K562 (cell line): ENCODE results near the gene LMO3. TPM values are rescaled to one million over a fixed set of nuclear protein-coding genes. Genes with fewer than 3 reads are reported as not detected.

Experiments
- ATAC-seq: fragments of 200-7000 bp; cut with Tn5 transposase; 3 replicates; pipeline ENCODE4 v1.9.1; 2020; ENCODE audit warnings: moderate library complexity
- BruUV-seq: library from RNA; stranded (reverse); fragments of 400-500 nt; replicated peaks from 2 replicates; lab custom pipeline; 2021; lab: Mats Ljungman, UMichigan
- CTCF ChIA-PET: fragments of 300-600 bp; formaldehyde crosslinking; extraction: SDS; loops from one replicate; lab custom pipeline; 2021; ENCODE audit warnings: low intra/inter-chr PET ratio; lab: Yijun Ruan, JAX
- POLR2A ChIA-PET: fragments of 300-600, 350-650 bp; sonication (Branson Sonifier 250); formaldehyde crosslinking; extraction: SDS; loops from one replicate; lab custom pipeline; 2021; ENCODE audit warnings: antibody characterized with exemption, inconsistent platforms; lab: Yijun Ruan, JAX
- DNase-seq, 4 experiments: peaks; one replicate each; pipeline versions ENCODE4 v3.0.0 to v3.0.0-alpha.2; 2011 to 2018; ENCODE audit warnings: low spot score in 3 of 4, mixed read lengths in 3 of 4; ENCODE audit errors: extremely low read depth in 1 of 4
- FAIRE-seq: peaks from 2 replicates; lab custom pipeline; 2011; peaks lifted over from hg19 to GRCh38; lab: Jason Lieb, UNC
- H2AFZ ChIP-seq: 2 replicates; pipeline ENCODE4 v1.6.0; 2011; ENCODE audit warnings: low read depth, low read length, control low read depth, inconsistent platforms
- H3K27ac ChIP-seq: fragments of 200-600 bp; 3 replicates; pipeline ENCODE4 v1.8.0; 2011; ENCODE audit warnings: low read depth, mild to moderate bottlenecking, control low read depth, inconsistent platforms, low read length, moderate library complexity, mixed read lengths; ENCODE audit errors: extremely low read depth
- H3K27me3 ChIP-seq, 2 experiments: fragments of 300-600 bp in 1 of 2; 2 replicates in 1 of 2; 3 replicates in 1 of 2; pipeline versions ENCODE4 v1.6.0 to v1.8.0; 2011; ENCODE audit warnings: inconsistent platforms in 2 of 2, low read length in 2 of 2, mild to moderate bottlenecking in 1 of 2, mixed read lengths in 1 of 2, moderate library complexity in 1 of 2; ENCODE audit not compliant: control insufficient read depth in 2 of 2, insufficient read depth in 2 of 2
- H3K36me3 ChIP-seq: fragments of 300-600 bp; 3 replicates; pipeline ENCODE4 v1.8.0; 2011; ENCODE audit warnings: mild to moderate bottlenecking, low read length, inconsistent platforms; ENCODE audit not compliant: control insufficient read depth, insufficient read depth
- H3K4me1 ChIP-seq, 2 experiments: fragments of 200-600 bp in 1 of 2; replicated peaks in 1 of 2; 2 replicates in 1 of 2; 3 replicates in 1 of 2; pipeline versions ENCODE4 v1.5.1 to v1.8.0; 2011; ENCODE audit warnings: inconsistent platforms in 2 of 2, low read length in 2 of 2, mild to moderate bottlenecking in 1 of 2, mixed read lengths in 1 of 2, moderate library complexity in 1 of 2; ENCODE audit not compliant: control insufficient read depth in 2 of 2, insufficient read depth in 2 of 2
- H3K4me2 ChIP-seq: 2 replicates; pipeline ENCODE4 v1.6.1; 2011; ENCODE audit warnings: low read length, control low read depth, inconsistent platforms, mixed read lengths; ENCODE audit not compliant: insufficient read depth
- H3K4me3 ChIP-seq: fragments of 200-600 bp; sonication (generic), shearing (Covaris generic); 2 replicates; pipeline ENCODE4 v1.5.1; 2016; ENCODE audit warnings: control low read depth, inconsistent platforms
- H3K79me2 ChIP-seq: fragments of 200-600 bp; 3 replicates; pipeline ENCODE4 v1.8.0; 2011; ENCODE audit warnings: low read length, inconsistent platforms; ENCODE audit not compliant: control insufficient read depth, insufficient read depth
- H3K9ac ChIP-seq, 2 experiments: 2 replicates each; pipeline versions ENCODE4 v1.6.0 to v1.6.1; 2011; ENCODE audit warnings: low read depth in 2 of 2, low read length in 2 of 2, control low read depth in 1 of 2, inconsistent platforms in 1 of 2, mild to moderate bottlenecking in 1 of 2, mixed read lengths in 1 of 2; ENCODE audit not compliant: insufficient read depth in 1 of 2
- H3K9me1 ChIP-seq: one replicate; pipeline ENCODE4 v1.6.0; 2011; ENCODE audit warnings: inconsistent platforms, mild to moderate bottlenecking, low read length, moderate library complexity; ENCODE audit not compliant: control insufficient read depth, insufficient read depth
- H3K9me3 ChIP-seq: replicated peaks from 2 replicates; pipeline ENCODE4 v1.5.1; 2011; ENCODE audit warnings: low read depth, low read length, inconsistent platforms; ENCODE audit not compliant: control insufficient read depth, insufficient read depth
- H4K20me1 ChIP-seq: replicated peaks from 2 replicates; pipeline ENCODE4 v1.6.1; 2011; ENCODE audit warnings: low read length, inconsistent platforms, mixed read lengths; ENCODE audit not compliant: control insufficient read depth, insufficient read depth
- AFF1 ChIP-seq, 2 experiments: fragments of 450-650 bp; IDR thresholded peaks; 2 replicates each; pipeline ENCODE4 v1.6.1; 2018; ENCODE audit warnings: mild to moderate bottlenecking in 2 of 2, low read depth in 1 of 2; ENCODE audit not compliant: partially characterized antibody in 2 of 2
- BRF2 ChIP-seq: IDR thresholded peaks from 3 replicates; pipeline ENCODE4 v1.6.1; 2011; ENCODE audit warnings: borderline replicate concordance, mild to moderate bottlenecking; ENCODE audit not compliant: insufficient read length, insufficient read depth
- CREB1 ChIP-seq, 2 experiments: sonication (generic) in 1 of 2; formaldehyde crosslinking in 1 of 2; IDR thresholded peaks; 2 replicates each; pipeline versions ENCODE4 v1.6.1 to v1.8.0; 2012 to 2022; ENCODE audit warnings: inconsistent platforms in 1 of 2, mild to moderate bottlenecking in 1 of 2, missing genetic modification reagents in 1 of 2, moderate library complexity in 1 of 2
- CREM ChIP-seq: IDR thresholded peaks from 2 replicates; pipeline ENCODE4 v1.6.1; 2014; ENCODE audit warnings: antibody characterized with exemption, low read depth
- ETS2 ChIP-seq: IDR thresholded peaks from 2 replicates; pipeline ENCODE4 v1.6.1; 2016; ENCODE audit warnings: borderline replicate concordance, missing genetic modification characterization, mild to moderate bottlenecking, moderate library complexity, missing compliant biosample characterization; ENCODE audit not compliant: poor library complexity, severe bottlenecking
- HNRNPUL1 ChIP-seq: fragments of 200-400 bp; formaldehyde crosslinking; IDR thresholded peaks from 2 replicates; pipeline ENCODE4 v1.6.1; 2017; ENCODE audit warnings: low read length
- POLR3A ChIP-seq: IDR thresholded peaks from 2 replicates; pipeline ENCODE4 v1.6.1; 2011; ENCODE audit warnings: borderline replicate concordance, mild to moderate bottlenecking, moderate library complexity; ENCODE audit not compliant: insufficient read length, insufficient read depth; ENCODE audit errors: extremely low read depth
- RBM25 ChIP-seq: fragments of 200-400 bp; formaldehyde crosslinking; IDR thresholded peaks from 2 replicates; pipeline ENCODE4 v1.6.1; 2018; ENCODE audit warnings: low read length, low read depth, moderate library complexity; ENCODE audit not compliant: severe bottlenecking
- RERE ChIP-seq: sonication (generic); formaldehyde crosslinking; IDR thresholded peaks from 2 replicates; pipeline ENCODE4 v1.8.0; 2023; ENCODE audit warnings: missing genetic modification reagents, mild to moderate bottlenecking, borderline replicate concordance
- THRAP3 ChIP-seq: fragments of 450-650 bp; IDR thresholded peaks from 2 replicates; pipeline ENCODE4 v1.6.1; 2016; ENCODE audit warnings: mild to moderate bottlenecking, inconsistent platforms, borderline replicate concordance
- ZNF165 ChIP-seq: fragments of 250-450 bp; sonication (Bioruptor Pico); IDR thresholded peaks from 2 replicates; pipeline ENCODE4 v1.4.0; 2020; ENCODE audit warnings: borderline replicate concordance
- WGBS: fragments of 100-300 bp; shearing (Covaris generic); methylation state at CpG from one replicate; pipeline ENCODE4 v1.1.6; 2016; ENCODE audit warnings: low coverage, mixed read lengths; ENCODE audit not compliant: insufficient coverage; ENCODE audit errors: missing lambda C conversion rate; 5-methylcytosine and 5-hydroxymethylcytosine counted together
- in situ Hi-C: fragments of 300-500 bp; cut with MboI; formaldehyde crosslinking; loops from 4 replicates; pipeline ENCODE4 v1.15.0; 2018; ENCODE audit warnings: inconsistent platforms, mixed read lengths
- intact Hi-C: fragments of 100-400 bp; cut with micrococcal nuclease; formaldehyde crosslinking; loops from 2 replicates; pipeline ENCODE4 v1.14.2; 2022
- polyA plus RNA-seq, 8 experiments: library from polyadenylated mRNA; depleted of rRNA in 4 of 8; stranded (reverse) in 5 of 8; unstranded in 3 of 8; fragments of >200 nt; fragmentation: Nextera tagmentation in 2 of 8; fragmentation: Illumina TruSeq in 1 of 8; extraction: Ambion mirVana in 2 of 8; extraction: Trizol in 1 of 8; gene quantifications; 2 replicates each; pipeline versions ENCODE4 v1.2.1 to v1.2.3, GENCODE V29; 2011 to 2014; ENCODE audit warnings: inconsistent platforms in 1 of 8, missing spikeins in 1 of 8
- total RNA-seq, 7 experiments: library from RNA; depleted of rRNA in 6 of 7; stranded (reverse); fragments of >200 nt in 6 of 7; fragmentation: Illumina TruSeq in 2 of 7; extraction: Trizol in 2 of 7; gene quantifications; 2 replicates each; pipeline versions ENCODE4 v1.2.1 to v1.2.3, GENCODE V29; 2011 to 2021; ENCODE audit warnings: low replicate concordance in 1 of 7

LMO3 gene
- total and polyA plus RNA-seq, 9 of the 15 experiments (the other 6 are each of a cell fraction or from before 2014, with no cell fraction given) = 0.04 to 0.40 (median 0.05) TPM; not detected in 6

GRCh38 chr12:16513231-16513630, 92.7 kb downstream of the LMO3 start:
- no peak for DNase-seq
- Histone ChIP-seq H3K4me3 (no peak overlapping the region), H3K4me1 (no peaks in the 10 kb centered on the region), H3K79me2 (no peaks in the 10 kb centered on the region), H3K9me1 (no peaks in the 10 kb centered on the region), H3K4me2 (no peak overlapping the region), H3K9ac (no peak overlapping the region), H3K9me3 (no peaks in the 10 kb centered on the region), H3K27ac (no peak overlapping the region), H4K20me1 (no peaks in the 10 kb centered on the region), H3K27me3 (no peaks in the 10 kb centered on the region), H2AFZ (no peak overlapping the region), H3K36me3 (no peaks in the 10 kb centered on the region)
- ATAC-seq = no peak
- WGBS = 10% methylated on average over 8 of the region's 15 CpGs
- intact Hi-C loops = no loop called here
- no TSS peak for BruUV-seq
- in situ Hi-C loops = no loop called here
- ChIA-PET CTCF (no interaction called here), POLR2A (no interaction called here)
- no peak for FAIRE-seq
- TF ChIP-seq THRAP3 (no peak), BRF2 (no peak), ETS2 (no peak), AFF1 (IDR thresholded peaks at IDR 0.05; ENCODE audit: low read depth in 1 of 2, partially characterized antibody in 2 of 2) (no peak), ZNF165 (CRISPR knock-in tag) (no peak), POLR3A (no peak), CREB1 (IDR thresholded peaks at IDR 0.05) (no peak), CREB1 (CRISPR knock-in tag; IDR thresholded peaks at IDR 0.05) (no peak), CREM (no peak), HNRNPUL1 (no peak), RBM25 (no peak), RERE (CRISPR knock-in tag) (no peak)
